HepG2 (cell line): ENCODE data around the gene CBX5. TPM values are rescaled to one million over a fixed set of nuclear protein-coding genes. Genes with fewer than 3 reads are reported as not detected.

ENCODE experiments used
- KDM4B ChIP-seq: sonication (generic); formaldehyde crosslinking; IDR thresholded peaks from 2 replicates; pipeline ENCODE4 v1.4.0; 2020; ENCODE audit warnings: missing genetic modification reagents
- NFE2L2 ChIP-seq: fragments of 150-350 bp; IDR thresholded peaks from 2 replicates; pipeline ENCODE4 v1.6.1; 2014; ENCODE audit warnings: low read length
- PAF1 ChIP-seq: IDR thresholded peaks from 2 replicates; pipeline ENCODE4 v1.6.1; 2016; ENCODE audit warnings: missing genetic modification reagents, missing compliant biosample characterization
- PHB2 ChIP-seq: fragments of 450-650 bp; IDR thresholded peaks from 2 replicates; pipeline ENCODE4 v1.6.1; 2018; ENCODE audit not compliant: partially characterized antibody
- POLR2AphosphoS2 ChIP-seq: IDR thresholded peaks from 2 replicates; pipeline ENCODE4 v1.6.1; 2011; ENCODE audit warnings: low read depth, low read length, improper control_type of control experiment
- SCMH1 ChIP-seq: sonication (generic); formaldehyde crosslinking; IDR thresholded peaks from 2 replicates; pipeline ENCODE4 v1.9.0; 2021; ENCODE audit warnings: missing genetic modification reagents, mild to moderate bottlenecking, borderline replicate concordance
- SP140L ChIP-seq: sonication (generic); formaldehyde crosslinking; IDR thresholded peaks from 2 replicates; pipeline ENCODE4 v1.4.0; 2020; ENCODE audit warnings: missing genetic modification reagents, borderline replicate concordance
- U2AF2 ChIP-seq: fragments of 200-400 bp; formaldehyde crosslinking; IDR thresholded peaks from 2 replicates; pipeline ENCODE4 v1.6.1; 2017; ENCODE audit warnings: low read depth, mild to moderate bottlenecking, low read length
- ZMYM3 ChIP-seq: sonication (generic); formaldehyde crosslinking; IDR thresholded peaks from 2 replicates; pipeline ENCODE4 v1.5.1; 2020; ENCODE audit warnings: mild to moderate bottlenecking, missing genetic modification reagents
- ZNF121 ChIP-seq: sonication (generic); formaldehyde crosslinking; IDR thresholded peaks from 2 replicates; pipeline ENCODE4 v1.5.0; 2020; ENCODE audit warnings: mild to moderate bottlenecking, missing genetic modification reagents
- ZNF180 ChIP-seq: sonication (generic); formaldehyde crosslinking; IDR thresholded peaks from 2 replicates; pipeline ENCODE4 v1.4.0; 2020; ENCODE audit warnings: low read depth, missing genetic modification reagents, borderline replicate concordance
- ZNF251 ChIP-seq: sonication (generic); formaldehyde crosslinking; IDR thresholded peaks from 2 replicates; pipeline ENCODE4 v1.9.0; 2021; ENCODE audit warnings: mild to moderate bottlenecking, missing genetic modification reagents
- ZNF326 ChIP-seq: sonication (generic); formaldehyde crosslinking; IDR thresholded peaks from 2 replicates; pipeline ENCODE4 v1.4.0; 2020; ENCODE audit warnings: missing genetic modification reagents, borderline replicate concordance
- ZNF570 ChIP-seq: sonication (generic); formaldehyde crosslinking; IDR thresholded peaks from 2 replicates; pipeline ENCODE4 v1.4.0; 2020; ENCODE audit warnings: mild to moderate bottlenecking, missing genetic modification reagents, borderline replicate concordance
- ZNF878 ChIP-seq: sonication (generic); formaldehyde crosslinking; IDR thresholded peaks from 2 replicates; pipeline ENCODE4 v1.8.1; 2023; ENCODE audit warnings: mild to moderate bottlenecking, missing genetic modification reagents, moderate library complexity
- ZSCAN22 ChIP-seq: sonication (generic); formaldehyde crosslinking; IDR thresholded peaks from 2 replicates; pipeline ENCODE4 v1.4.0; 2020; ENCODE audit warnings: mild to moderate bottlenecking, missing genetic modification reagents
- ZSCAN31 ChIP-seq: sonication (generic); formaldehyde crosslinking; IDR thresholded peaks from 2 replicates; pipeline ENCODE4 v1.5.0; 2020; ENCODE audit warnings: low read depth, mild to moderate bottlenecking, missing genetic modification reagents
- polyA plus RNA-seq, 8 experiments: library from polyadenylated mRNA; depleted of rRNA in 3 of 8; stranded (reverse) in 7 of 8; unstranded in 1 of 8; fragments of >200 nt; fragmentation: Illumina TruSeq in 4 of 8; extraction: Trizol in 4 of 8; gene quantifications; 2 replicates each; pipeline versions ENCODE4 v1.2.1 to v1.2.3, GENCODE V29; 2011 to 2016; ENCODE audit warnings: low read depth in 4 of 8, missing spikeins in 1 of 8, mixed read lengths in 1 of 8; ENCODE audit not compliant: insufficient read depth in 1 of 8
- total RNA-seq, 5 experiments: library from RNA; depleted of rRNA; stranded (reverse); fragments of >200 nt; fragmentation: Illumina TruSeq; extraction: Trizol; gene quantifications; 2 replicates each; pipeline ENCODE4 v1.2.3, GENCODE V29; 2016; ENCODE audit warnings: low read depth in 1 of 5
- TF ChIP-seq, protein P1 (sequence below): sonication (generic); formaldehyde crosslinking; IDR thresholded peaks from 2 replicates; pipeline ENCODE4 v1.4.0; 2020; ENCODE audit warnings: mild to moderate bottlenecking, missing genetic modification reagents, borderline replicate concordance
- TF ChIP-seq, protein P2 (sequence below): sonication (generic); formaldehyde crosslinking; IDR thresholded peaks from 2 replicates; pipeline ENCODE4 v1.4.0; 2020; ENCODE audit warnings: missing genetic modification reagents
- TF ChIP-seq, protein P3 (sequence below): sonication (generic); formaldehyde crosslinking; IDR thresholded peaks from 2 replicates; pipeline ENCODE4 v1.8.0; 2022; ENCODE audit warnings: low read depth, missing genetic modification reagents

CBX5 gene
- total and polyA plus RNA-seq, 2 of the 13 experiments (the other 11 are each of a cell fraction or from before 2014, with no cell fraction given): 16.0 to 22.2 TPM

DNA sequence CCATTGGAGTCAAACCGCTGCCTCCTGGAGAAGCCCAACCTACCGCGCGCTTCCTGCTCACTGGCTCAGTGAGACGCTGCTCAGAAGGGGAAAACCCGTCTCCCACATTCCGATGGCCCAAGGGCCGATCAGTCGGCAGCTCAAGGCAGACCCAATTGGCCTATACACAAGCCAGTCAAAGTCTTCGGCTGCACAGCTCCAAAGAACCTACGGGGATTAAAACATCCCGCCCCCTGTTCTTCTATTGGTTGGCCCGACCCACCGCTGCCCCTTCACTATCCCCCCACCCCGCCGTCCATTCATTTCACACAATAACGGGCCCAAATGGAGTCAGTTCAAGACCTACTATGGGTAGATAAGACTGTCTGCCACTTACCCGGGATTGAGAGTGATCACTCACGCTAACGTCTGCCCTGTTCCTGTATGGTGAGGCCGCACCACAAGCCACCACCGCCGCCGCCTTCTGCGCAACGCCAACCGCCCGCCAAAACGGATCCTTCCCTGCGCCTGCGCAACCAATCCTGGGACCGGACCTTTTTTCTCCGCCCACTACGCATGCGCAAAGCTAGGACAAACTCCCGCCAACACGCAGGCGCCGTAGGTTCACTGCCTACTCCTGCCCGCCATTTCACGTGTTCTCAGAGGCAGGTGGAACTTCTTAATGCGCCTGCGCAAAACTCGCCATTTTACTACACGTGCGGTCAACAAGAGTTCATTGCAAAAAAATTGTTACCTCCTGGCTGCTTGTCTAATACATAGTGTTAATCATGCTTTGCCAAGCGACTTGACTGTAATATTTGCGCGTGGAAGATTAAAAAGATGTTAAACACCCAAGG, at the start of gene CBX5 (continued):
- TF ChIP-seq, protein P1, sequence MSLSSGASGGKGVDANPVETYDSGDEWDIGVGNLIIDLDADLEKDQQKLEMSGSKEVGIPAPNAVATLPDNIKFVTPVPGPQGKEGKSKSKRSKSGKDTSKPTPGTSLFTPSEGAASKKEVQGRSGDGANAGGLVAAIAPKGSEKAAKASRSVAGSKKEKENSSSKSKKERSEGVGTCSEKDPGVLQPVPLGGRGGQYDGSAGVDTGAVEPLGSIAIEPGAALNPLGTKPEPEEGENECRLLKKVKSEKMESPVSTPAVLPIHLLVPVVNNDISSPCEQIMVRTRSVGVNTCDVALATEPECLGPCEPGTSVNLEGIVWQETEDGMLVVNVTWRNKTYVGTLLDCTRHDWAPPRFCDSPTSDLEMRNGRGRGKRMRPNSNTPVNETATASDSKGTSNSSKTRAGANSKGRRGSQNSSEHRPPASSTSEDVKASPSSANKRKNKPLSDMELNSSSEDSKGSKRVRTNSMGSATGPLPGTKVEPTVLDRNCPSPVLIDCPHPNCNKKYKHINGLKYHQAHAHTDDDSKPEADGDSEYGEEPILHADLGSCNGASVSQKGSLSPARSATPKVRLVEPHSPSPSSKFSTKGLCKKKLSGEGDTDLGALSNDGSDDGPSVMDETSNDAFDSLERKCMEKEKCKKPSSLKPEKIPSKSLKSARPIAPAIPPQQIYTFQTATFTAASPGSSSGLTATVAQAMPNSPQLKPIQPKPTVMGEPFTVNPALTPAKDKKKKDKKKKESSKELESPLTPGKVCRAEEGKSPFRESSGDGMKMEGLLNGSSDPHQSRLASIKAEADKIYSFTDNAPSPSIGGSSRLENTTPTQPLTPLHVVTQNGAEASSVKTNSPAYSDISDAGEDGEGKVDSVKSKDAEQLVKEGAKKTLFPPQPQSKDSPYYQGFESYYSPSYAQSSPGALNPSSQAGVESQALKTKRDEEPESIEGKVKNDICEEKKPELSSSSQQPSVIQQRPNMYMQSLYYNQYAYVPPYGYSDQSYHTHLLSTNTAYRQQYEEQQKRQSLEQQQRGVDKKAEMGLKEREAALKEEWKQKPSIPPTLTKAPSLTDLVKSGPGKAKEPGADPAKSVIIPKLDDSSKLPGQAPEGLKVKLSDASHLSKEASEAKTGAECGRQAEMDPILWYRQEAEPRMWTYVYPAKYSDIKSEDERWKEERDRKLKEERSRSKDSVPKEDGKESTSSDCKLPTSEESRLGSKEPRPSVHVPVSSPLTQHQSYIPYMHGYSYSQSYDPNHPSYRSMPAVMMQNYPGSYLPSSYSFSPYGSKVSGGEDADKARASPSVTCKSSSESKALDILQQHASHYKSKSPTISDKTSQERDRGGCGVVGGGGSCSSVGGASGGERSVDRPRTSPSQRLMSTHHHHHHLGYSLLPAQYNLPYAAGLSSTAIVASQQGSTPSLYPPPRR (CRISPR knock-in tag): no peak; the same call in 1 of the 2 replicates
- no peak for TF ChIP-seq PHB2
- TF ChIP-seq KDM4B (CRISPR knock-in tag): no peak
- TF ChIP-seq NFE2L2: no peak
- TF ChIP-seq ZNF326: no peak
- TF ChIP-seq, protein P2, sequence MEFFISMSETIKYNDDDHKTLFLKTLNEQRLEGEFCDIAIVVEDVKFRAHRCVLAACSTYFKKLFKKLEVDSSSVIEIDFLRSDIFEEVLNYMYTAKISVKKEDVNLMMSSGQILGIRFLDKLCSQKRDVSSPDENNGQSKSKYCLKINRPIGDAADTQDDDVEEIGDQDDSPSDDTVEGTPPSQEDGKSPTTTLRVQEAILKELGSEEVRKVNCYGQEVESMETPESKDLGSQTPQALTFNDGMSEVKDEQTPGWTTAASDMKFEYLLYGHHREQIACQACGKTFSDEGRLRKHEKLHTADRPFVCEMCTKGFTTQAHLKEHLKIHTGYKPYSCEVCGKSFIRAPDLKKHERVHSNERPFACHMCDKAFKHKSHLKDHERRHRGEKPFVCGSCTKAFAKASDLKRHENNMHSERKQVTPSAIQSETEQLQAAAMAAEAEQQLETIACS (CRISPR knock-in tag): no peak
- TF ChIP-seq SCMH1 (CRISPR knock-in tag): no peak
- no peak for TF ChIP-seq ZNF570
- no peak for TF ChIP-seq ZNF180 (CRISPR knock-in tag)
- no peak for TF ChIP-seq ZSCAN22 (CRISPR knock-in tag)
- TF ChIP-seq POLR2AphosphoS2: no peak
- TF ChIP-seq SP140L: 0 out of 2 replicates have a peak, but pooled peaks have one; percentile 11
- TF ChIP-seq U2AF2: no peak
- TF ChIP-seq ZNF121 (CRISPR knock-in tag): no peak
- TF ChIP-seq ZNF878 (CRISPR knock-in tag): no peak; the same call in 1 of the 2 replicates
- TF ChIP-seq PAF1 (CRISPR knock-in tag): no peak
- no peak for TF ChIP-seq ZSCAN31
- TF ChIP-seq, protein P3, sequence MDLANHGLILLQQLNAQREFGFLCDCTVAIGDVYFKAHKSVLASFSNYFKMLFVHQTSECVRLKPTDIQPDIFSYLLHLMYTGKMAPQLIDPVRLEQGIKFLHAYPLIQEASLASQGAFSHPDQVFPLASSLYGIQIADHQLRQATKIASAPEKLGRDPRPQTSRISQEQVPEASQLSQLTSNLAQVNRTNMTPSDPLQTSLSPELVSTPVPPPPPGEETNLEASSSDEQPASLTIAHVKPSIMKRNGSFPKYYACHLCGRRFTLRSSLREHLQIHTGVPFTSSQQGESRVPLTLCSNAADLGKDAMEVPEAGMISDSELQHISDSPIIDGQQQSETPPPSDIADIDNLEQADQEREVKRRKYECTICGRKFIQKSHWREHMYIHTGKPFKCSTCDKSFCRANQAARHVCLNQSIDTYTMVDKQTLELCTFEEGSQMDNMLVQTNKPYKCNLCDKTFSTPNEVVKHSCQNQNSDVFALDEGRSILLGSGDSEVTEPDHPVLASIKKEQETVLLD (CRISPR knock-in tag): no peak
- TF ChIP-seq ZNF251 (CRISPR knock-in tag): 0 out of 2 replicates have a peak, but pooled peaks have one; percentile 41
- no peak for TF ChIP-seq ZMYM3
